MG63 (cell line): ENCODE results near the gene FCMR. TPM values are rescaled to one million over a fixed set of nuclear protein-coding genes. Genes with fewer than 3 reads are reported as not detected.

Experiments used
- DNase-seq: peaks from one replicate; pipeline ENCODE4 v3.0.0-alpha.2; 2020
- H3K27me3 ChIP-seq: fragments of 250-450 bp; sonication (Bioruptor Pico); 2 replicates; pipeline ENCODE4 v1.5.1; 2020; ENCODE audit warnings: mild to moderate bottlenecking, moderate library complexity
- H3K36me3 ChIP-seq: fragments of 250-450 bp; sonication (Bioruptor Pico); 2 replicates; pipeline ENCODE4 v1.5.1; 2020; ENCODE audit warnings: mild to moderate bottlenecking, moderate library complexity
- H3K4me3 ChIP-seq: fragments of 250-450 bp; sonication (Bioruptor Pico); 2 replicates; pipeline ENCODE4 v1.5.1; 2020; ENCODE audit warnings: mild to moderate bottlenecking, moderate library complexity
- H3K9me3 ChIP-seq: fragments of 250-450 bp; sonication (Bioruptor Pico); 2 replicates; pipeline ENCODE4 v1.5.1; 2020; ENCODE audit warnings: mild to moderate bottlenecking, moderate library complexity
- total RNA-seq: library from RNA; depleted of rRNA; stranded (reverse); fragments of >200 nt; shearing (Covaris generic); gene quantifications from 2 replicates; pipeline ENCODE4 v1.2.3, GENCODE V29; 2014; ENCODE audit warnings: low replicate concordance; rRNA removed

Gene FCMR, protein sequence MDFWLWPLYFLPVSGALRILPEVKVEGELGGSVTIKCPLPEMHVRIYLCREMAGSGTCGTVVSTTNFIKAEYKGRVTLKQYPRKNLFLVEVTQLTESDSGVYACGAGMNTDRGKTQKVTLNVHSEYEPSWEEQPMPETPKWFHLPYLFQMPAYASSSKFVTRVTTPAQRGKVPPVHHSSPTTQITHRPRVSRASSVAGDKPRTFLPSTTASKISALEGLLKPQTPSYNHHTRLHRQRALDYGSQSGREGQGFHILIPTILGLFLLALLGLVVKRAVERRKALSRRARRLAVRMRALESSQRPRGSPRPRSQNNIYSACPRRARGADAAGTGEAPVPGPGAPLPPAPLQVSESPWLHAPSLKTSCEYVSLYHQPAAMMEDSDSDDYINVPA
- 0.36 TPM in 1 of 2 replicates, not detected in the other for total RNA-seq

DNA sequence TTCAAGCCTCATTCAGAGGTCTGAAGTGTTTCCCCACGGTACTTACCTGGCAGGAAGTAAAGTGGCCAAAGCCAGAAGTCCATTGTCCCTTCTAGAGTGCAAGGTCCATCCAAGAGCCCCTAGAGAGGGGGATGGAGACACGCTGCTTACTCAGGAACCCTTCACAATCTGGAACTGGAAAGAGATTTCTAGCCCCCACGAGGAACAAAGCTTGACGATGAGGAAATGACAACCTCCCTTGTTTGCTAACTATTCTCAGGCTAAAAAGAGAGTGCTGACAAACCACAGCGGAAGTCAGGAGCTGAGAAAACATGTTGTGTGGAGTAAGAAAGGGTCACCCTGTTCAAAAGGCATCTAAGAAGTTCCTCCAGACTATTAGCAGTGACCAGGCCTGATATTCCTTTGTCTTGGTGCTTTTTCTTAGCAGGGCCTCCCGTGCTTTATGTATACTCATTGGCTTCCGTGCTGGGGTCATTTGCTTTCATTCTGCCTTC, at the start of gene FCMR:
TSS of gene FCMR (minus strand) at position 170 of the 494 bp plus-strand sequence. CDS start at position 83, 87 bp downstream.
- no peak for DNase-seq
- Histone ChIP-seq H3K4me3 (no peak within 1 kb of the TSS), H3K27me3 (no peaks in the 10 kb centered on the region), H3K9me3 (no peaks in the 10 kb centered on the region), H3K36me3 (no peaks in the 10 kb centered on the region)

GRCh38 chr1:206971029-206971655, 49.4 kb upstream of the FCMR start:
- Histone ChIP-seq H3K9me3 (no peaks in the 10 kb centered on the region), H3K27me3 (peaks cover 6% of the 10 kb centered on the region; the same call in 1 of the 2 replicates), H3K4me3 (no peak overlapping the region), H3K36me3 (no peaks in the 10 kb centered on the region)
- DNase-seq = no peak

DNA sequence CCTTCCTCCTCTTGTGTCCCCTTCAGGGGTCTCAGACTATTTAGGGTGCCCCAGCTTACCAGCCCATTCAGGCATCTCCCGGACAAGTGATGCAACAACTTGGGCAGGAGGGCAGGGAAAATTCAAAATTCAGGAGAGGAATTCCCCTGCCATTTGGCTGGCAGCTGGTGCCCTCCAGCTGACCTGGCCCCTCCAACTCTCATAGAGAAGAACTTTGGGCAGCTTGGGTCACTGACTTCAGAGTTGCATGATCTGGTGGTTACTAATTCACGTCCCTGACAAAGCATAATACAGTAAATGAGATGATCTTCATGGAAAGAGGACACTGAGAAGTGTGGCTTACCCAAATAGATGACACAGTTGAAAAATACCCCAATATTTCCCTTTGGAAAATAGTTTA, 48.7 kb upstream of the FCMR start, which contains the start of gene FCAMR:
TSS of gene FCAMR (minus strand) at position 15 of the 400 bp plus-strand sequence. CDS start 335 bp downstream, outside the sequence.
- no peak for DNase-seq
- Histone ChIP-seq H3K4me3 (no peak within 1 kb of the TSS), H3K36me3 (no peaks in the 10 kb centered on the region), H3K9me3 (no peaks in the 10 kb centered on the region), H3K27me3 (peaks cover 6% of the 10 kb centered on the region; the same call in 1 of the 2 replicates)

- H3K4me3 ChIP-seq = no peak overlapping the region
Observed at GRCh38 chr1:206969090-206969489, 47.3 kb upstream of the FCMR start.

GRCh38 chr1:206967096-206967849, 45.5 kb upstream of the FCMR start:
- Histone ChIP-seq H3K9me3 (no peaks in the 10 kb centered on the region), H3K4me3 (no peak overlapping the region), H3K36me3 (no peaks in the 10 kb centered on the region), H3K27me3 (peaks cover 2% of the 10 kb centered on the region; the same call in 1 of the 2 replicates)
- DNase-seq = no peak

More at GRCh38 chr1:206969090-206969489, 47.3 kb upstream of the FCMR start:
- peaks cover 6% of the 10 kb centered on the region; the same call in 1 of the 2 replicates for H3K27me3 ChIP-seq
- no peak for DNase-seq
- H3K9me3 ChIP-seq = no peaks in the 10 kb centered on the region
- H3K36me3 ChIP-seq = no peaks in the 10 kb centered on the region

GRCh38 chr1:206965781-206966180, 44.0 kb upstream of the FCMR start:
- Histone ChIP-seq H3K36me3 (no peaks in the 10 kb centered on the region), H3K4me3 (no peak overlapping the region), H3K27me3 (no peaks in the 10 kb centered on the region), H3K9me3 (no peaks in the 10 kb centered on the region)
- DNase-seq = no peak

DNA sequence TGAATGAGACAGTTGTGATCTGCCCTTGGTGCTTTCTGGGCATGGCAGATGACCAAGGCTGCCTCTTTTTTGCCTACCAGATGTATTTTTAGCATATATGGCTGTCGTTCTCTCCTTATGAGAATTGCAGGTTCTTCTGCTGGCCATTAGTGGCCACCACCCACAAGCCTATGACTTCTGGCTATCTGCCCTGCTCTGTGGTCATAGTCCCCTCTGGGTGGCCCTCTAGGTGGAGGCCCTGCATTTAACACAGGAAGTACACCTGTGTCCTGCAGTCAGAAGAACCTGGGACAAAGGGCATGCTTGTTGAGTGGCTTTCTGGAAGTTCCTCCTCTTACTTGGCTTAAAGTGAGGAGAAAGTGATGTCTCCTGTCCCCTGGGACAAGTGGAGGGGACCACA, 42.0 kb upstream of the FCMR start:
- Histone ChIP-seq H3K36me3 (no peaks in the 10 kb centered on the region), H3K4me3 (no peak overlapping the region), H3K9me3 (no peaks in the 10 kb centered on the region), H3K27me3 (no peaks in the 10 kb centered on the region)
- DNase-seq = no peak

DNA sequence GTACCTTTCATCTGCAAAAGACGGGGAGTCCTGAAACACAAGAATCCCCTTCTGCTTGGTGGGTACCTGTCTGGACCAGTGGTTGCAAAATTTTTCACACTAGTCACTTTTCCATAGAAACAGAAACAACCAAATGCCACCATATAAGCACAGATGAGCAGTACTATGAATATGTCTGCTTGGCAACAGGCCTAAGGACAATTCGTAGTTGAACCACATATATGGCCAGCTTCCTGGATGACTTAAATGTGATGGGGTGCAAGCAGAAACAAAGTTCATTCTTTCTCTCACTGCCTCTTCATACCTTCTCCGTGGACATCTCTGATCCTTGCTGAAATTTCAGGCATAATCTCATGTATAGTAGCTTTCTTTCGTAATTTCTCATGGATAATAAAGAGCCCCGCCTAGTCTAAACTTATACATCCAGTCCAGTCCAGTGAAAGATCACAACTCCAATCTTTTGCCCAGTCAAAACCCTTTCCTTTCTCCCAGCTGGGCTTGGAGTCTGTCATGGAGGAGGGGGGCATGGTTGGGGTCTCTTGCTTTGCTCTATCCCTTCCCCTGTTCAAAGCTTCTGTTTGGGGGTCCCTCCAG, 41.5 kb upstream of the FCMR start:
- DNase-seq = no peak
- no peaks in the 10 kb centered on the region for H3K36me3 ChIP-seq

DNA sequence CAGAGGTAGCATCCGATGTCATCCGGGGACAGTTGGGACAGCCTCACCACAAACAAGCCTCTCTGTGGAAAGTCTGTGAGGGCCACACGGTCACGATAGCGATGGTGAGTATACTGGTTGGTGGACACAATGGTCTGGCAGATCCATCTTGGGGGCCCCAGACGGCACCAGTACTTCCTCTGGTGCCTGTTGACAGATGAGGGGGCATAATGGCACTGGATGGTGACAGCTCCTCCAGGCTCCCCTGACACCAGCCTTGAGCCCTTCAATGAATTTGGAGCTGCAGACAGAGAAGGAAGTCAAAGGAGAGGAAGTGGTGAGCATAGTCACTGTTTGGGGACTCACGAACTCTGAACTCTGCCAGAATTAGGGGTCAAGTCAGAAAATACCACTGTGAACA, 40.5 kb upstream of the FCMR start:
- H3K36me3 ChIP-seq = no peaks in the 10 kb centered on the region
- no peaks in the 10 kb centered on the region for H3K9me3 ChIP-seq
- H3K27me3 ChIP-seq = no peaks in the 10 kb centered on the region
- H3K4me3 ChIP-seq = no peak overlapping the region
- DNase-seq = no peak

More for the DNA sequence above, 41.5 kb upstream of the FCMR start:
- H3K4me3 ChIP-seq = no peak overlapping the region
- H3K27me3 ChIP-seq = no peaks in the 10 kb centered on the region
- H3K9me3 ChIP-seq = no peaks in the 10 kb centered on the region

- no peak for DNase-seq
- Histone ChIP-seq H3K9me3 (no peaks in the 10 kb centered on the region), H3K27me3 (no peaks in the 10 kb centered on the region), H3K36me3 (no peaks in the 10 kb centered on the region), H3K4me3 (no peak overlapping the region)
Observed at GRCh38 chr1:206961668-206962067, 39.9 kb upstream of the FCMR start.

- Histone ChIP-seq H3K9me3 (no peaks in the 10 kb centered on the region), H3K27me3 (no peaks in the 10 kb centered on the region), H3K36me3 (no peaks in the 10 kb centered on the region), H3K4me3 (no peak overlapping the region)
- no peak for DNase-seq
Observed at GRCh38 chr1:206960676-206961386, 39.1 kb upstream of the FCMR start.

GRCh38 chr1:206958144-206958543, 36.4 kb upstream of the FCMR start:
- no peak for DNase-seq
- no peaks in the 10 kb centered on the region for H3K27me3 ChIP-seq
- H3K9me3 ChIP-seq = no peaks in the 10 kb centered on the region
- no peak overlapping the region for H3K4me3 ChIP-seq
- H3K36me3 ChIP-seq = no peaks in the 10 kb centered on the region

DNA sequence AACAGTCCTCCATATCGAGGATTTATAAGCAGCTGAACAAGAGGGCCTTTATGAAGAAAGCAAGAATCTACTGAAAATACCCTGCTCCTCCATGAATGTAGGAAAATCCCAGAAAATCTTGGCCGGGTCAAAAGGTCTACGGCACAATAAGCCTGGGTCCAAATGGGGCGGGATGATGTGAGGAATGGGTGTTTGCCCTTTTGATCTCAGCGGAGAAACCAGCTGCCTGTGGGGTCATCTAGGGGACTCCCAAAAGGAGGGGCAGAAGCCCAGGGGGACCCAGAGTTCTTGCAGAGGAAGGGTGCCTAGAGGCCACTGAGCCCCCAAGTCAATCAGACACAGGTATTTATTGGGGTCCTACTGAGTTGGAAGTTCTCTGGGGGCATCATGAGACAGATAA, 35.9 kb upstream of the FCMR start:
- no peaks in the 10 kb centered on the region for H3K36me3 ChIP-seq
- no peak overlapping the region for H3K4me3 ChIP-seq
- no peaks in the 10 kb centered on the region for H3K9me3 ChIP-seq
- H3K27me3 ChIP-seq = no peaks in the 10 kb centered on the region
- no peak for DNase-seq

GRCh38 chr1:206955476-206956451, 34.0 kb upstream of the FCMR start:
- no peaks in the 10 kb centered on the region for H3K9me3 ChIP-seq
- H3K4me3 ChIP-seq = no peak overlapping the region
- no peaks in the 10 kb centered on the region for H3K36me3 ChIP-seq
- H3K27me3 ChIP-seq = no peaks in the 10 kb centered on the region
- DNase-seq = no peak
